GM12874 (cell line): ENCODE data around the gene SUPT4H1.

Experiments
- CTCF ChIP-seq: IDR thresholded peaks from 2 replicates; pipeline ENCODE4 v1.5.1; 2011; ENCODE audit warnings: low read depth, mild to moderate bottlenecking, control low read depth, low read length, moderate library complexity; ENCODE audit not compliant: insufficient read depth

Gene SUPT4H1

GRCh38 chr17:58373003-58373402, 21.0 kb upstream of the SUPT4H1 start:
- TF ChIP-seq CTCF, result no peak

DNA sequence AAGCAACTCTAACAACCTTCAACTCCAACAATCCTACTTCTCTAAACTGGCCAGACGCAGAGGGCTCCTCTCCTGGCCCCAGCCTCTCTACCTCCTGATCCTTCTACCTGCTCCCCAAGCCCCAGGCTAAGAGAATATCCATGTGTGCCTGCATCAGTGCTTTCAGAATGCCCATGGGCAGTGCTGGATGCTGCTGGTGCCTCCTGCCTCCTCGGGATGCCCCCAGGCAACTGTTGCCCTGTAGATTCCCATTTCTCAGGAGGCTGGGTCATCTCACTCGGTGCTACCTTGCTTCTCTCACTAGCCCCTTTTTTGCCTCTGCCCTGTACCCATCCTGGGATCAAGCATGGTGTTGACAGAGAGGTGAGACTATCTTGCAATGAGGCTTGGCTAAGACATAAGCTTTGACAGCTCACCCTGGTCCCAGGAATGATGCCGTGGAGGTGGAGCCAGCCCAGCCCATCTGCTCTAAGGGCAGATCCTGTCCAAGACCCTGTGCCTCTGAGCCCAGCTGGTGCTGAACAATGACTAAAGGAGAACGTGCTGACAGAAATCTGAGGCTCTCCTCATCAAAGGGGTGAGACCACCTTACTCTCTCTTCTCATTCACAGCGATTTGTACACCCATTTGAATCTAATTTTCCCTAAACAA, 19.4 kb upstream of the SUPT4H1 start:
- no peak for TF ChIP-seq CTCF

- no peak for TF ChIP-seq CTCF
Observed at GRCh38 chr17:58370716-58371115, 18.7 kb upstream of the SUPT4H1 start.

GRCh38 chr17:58370309-58370708, 18.3 kb upstream of the SUPT4H1 start:
- no peak for TF ChIP-seq CTCF

- no peak for TF ChIP-seq CTCF
Observed at GRCh38 chr17:58369214-58370031, 17.4 kb upstream of the SUPT4H1 start.

GRCh38 chr17:58368860-58369213, 16.8 kb upstream of the SUPT4H1 start:
- no peak for TF ChIP-seq CTCF

- no peak for TF ChIP-seq CTCF
Observed at GRCh38 chr17:58367461-58367860, 15.5 kb upstream of the SUPT4H1 start.
